Left ventricle myocardium inferior (tissue), 1 donor: ENCODE results near the gene PDGFB. TPM values are rescaled to one million over a fixed set of nuclear protein-coding genes. Genes with fewer than 3 reads are reported as not detected.

Source experiments
- DNase-seq: peaks from one replicate; pipeline ENCODE4 v3.0.0-alpha.2; 2020
- H3K27ac ChIP-seq: fragments of 200-600 bp; replicated peaks from 2 replicates; pipeline ENCODE4 v1.8.0; 2021
- H3K27me3 ChIP-seq: fragments of 200-600 bp; 2 replicates; pipeline ENCODE4 v1.8.0; 2021; ENCODE audit warnings: low read depth
- H3K36me3 ChIP-seq: fragments of 200-600 bp; 2 replicates; pipeline ENCODE4 v1.8.0; 2021
- H3K4me1 ChIP-seq: fragments of 200-600 bp; 2 replicates; pipeline ENCODE4 v1.8.0; 2021
- H3K4me3 ChIP-seq: fragments of 200-600 bp; 2 replicates; pipeline ENCODE4 v1.8.0; 2021; ENCODE audit warnings: mild to moderate bottlenecking, moderate library complexity
- H3K9me3 ChIP-seq: fragments of 200-600 bp; replicated peaks from 2 replicates; pipeline ENCODE4 v1.8.0; 2021
- CTCF ChIP-seq: fragments of 200-600 bp; IDR thresholded peaks from 2 replicates; pipeline ENCODE4 v1.8.0; 2021; ENCODE audit warnings: antibody characterized with exemption, mild to moderate bottlenecking, borderline replicate concordance
- intact Hi-C: fragments of 100-400 bp; cut with micrococcal nuclease; formaldehyde crosslinking; loops from one replicate; pipeline ENCODE4 v1.11.0; 2022
- total RNA-seq: library from RNA; stranded (reverse); fragmentation: NEBNext Ultra II Directional; extraction: Animal tissue kit (Norgen Biotek cat#: 25700); gene quantifications from one replicate; pipeline ENCODE4 v1.2.1, GENCODE V29; 2021
- donor health status: DM: no; HTN: yes; CAD: no; lungs with severe emphysema.

Gene PDGFB
- total RNA-seq, 1 donor from 2014 or later, result 17.2 TPM

DNA sequence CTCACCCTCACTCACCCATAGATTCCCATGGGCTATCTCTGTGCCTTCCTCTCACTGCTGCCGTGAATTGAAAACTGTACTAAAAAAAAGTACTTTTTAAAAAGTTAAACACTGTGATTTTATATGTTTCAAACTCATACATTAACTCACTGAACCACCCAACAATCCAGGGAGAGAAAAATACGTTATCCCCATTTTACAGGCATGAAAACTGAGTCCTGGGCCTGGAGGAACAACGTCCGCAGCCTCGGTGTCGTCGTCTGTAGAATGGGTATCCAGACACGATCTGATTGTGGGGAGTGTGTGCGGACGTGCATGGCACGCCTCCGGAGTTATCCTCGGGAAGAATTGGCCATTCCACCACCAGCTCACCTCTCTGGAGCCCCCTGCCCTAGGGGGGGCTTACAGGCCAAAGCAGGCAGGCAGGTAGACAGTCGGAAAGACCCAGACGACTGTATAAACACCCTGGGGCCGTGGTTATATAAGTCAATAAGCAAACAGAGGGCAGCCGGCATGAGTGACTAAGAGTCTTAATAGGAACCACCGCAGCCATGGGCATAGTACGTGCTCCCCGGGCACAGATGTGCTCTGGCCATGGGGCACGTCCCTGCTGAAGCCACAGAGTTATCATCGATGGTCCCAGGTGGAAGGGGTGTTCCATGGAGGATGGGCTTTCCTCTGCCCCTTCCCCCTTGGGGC, 7.1 kb upstream of the PDGFB start:
- intact Hi-C loops, result no loop called here
- DNase-seq, result no peak
- no peak overlapping the region for H3K4me3 ChIP-seq

GRCh38 chr22:39250838-39251237, 6.1 kb upstream of the PDGFB start:
- peak overlapping the region; percentile 67 for H3K27ac ChIP-seq
- DNase-seq, result no peak

More for the DNA sequence above, 7.1 kb upstream of the PDGFB start:
- peaks cover 78% of the 10 kb centered on the region for H3K4me1 ChIP-seq
- no peaks in the 10 kb centered on the region for H3K27me3 ChIP-seq
- TF ChIP-seq CTCF, result no peak
- no peaks in the 10 kb centered on the region for H3K36me3 ChIP-seq
- H3K27ac ChIP-seq, result peak overlapping the region; percentile 92
- H3K9me3 ChIP-seq, result no peaks in the 10 kb centered on the region

GRCh38 chr22:39250131-39250530, 5.3 kb upstream of the PDGFB start:
- Histone ChIP-seq H3K36me3 (no peaks in the 10 kb centered on the region), H3K9me3 (no peaks in the 10 kb centered on the region), H3K27me3 (peaks cover 8% of the 10 kb centered on the region), H3K4me3 (no peak overlapping the region), H3K27ac (peak overlapping the region; percentile 67), H3K4me1 (peaks cover 81% of the 10 kb centered on the region)
- TF ChIP-seq CTCF, result no peak
- no peak for DNase-seq
- intact Hi-C loops, result no loop called here

More at GRCh38 chr22:39250838-39251237, 6.1 kb upstream of the PDGFB start:
- Histone ChIP-seq H3K4me1 (peaks cover 81% of the 10 kb centered on the region), H3K4me3 (no peak overlapping the region), H3K36me3 (no peaks in the 10 kb centered on the region), H3K9me3 (no peaks in the 10 kb centered on the region), H3K27me3 (peaks cover under 1% of the 10 kb centered on the region)
- intact Hi-C loops, result no loop called here
- no peak for TF ChIP-seq CTCF

DNA sequence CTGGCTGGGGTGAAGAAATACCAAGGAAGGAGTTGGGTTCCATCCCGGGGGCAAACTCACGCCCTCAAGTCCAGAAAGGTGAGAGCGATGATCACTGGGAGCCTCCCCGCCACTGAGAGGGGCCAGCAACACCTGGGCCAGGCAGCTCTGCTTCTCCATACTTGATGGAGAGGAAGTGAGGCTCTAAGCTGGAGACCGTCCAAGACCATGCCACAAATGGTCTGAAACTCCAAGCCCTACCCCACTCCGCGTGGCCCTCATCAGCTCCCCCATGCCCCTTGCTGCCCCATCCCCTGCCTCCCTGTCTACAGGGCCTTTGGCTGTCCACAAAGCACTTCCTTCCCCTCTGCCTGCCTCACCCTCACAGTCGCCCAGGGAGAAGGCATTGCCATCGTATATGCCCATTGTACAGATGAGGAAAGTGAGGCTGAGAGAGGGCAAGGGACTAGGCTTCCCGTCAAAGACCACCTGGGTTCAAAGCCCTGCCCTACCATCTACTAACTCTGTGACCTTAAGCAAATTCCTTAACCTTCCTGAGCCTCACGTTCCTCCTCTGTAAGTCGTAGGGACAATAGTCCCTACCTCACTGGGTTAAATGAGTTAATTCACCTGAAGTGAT, 4.4 kb upstream of the PDGFB start:
- peaks cover 78% of the 10 kb centered on the region for H3K4me1 ChIP-seq

GRCh38 chr22:39248254-39248653, 3.5 kb upstream of the PDGFB start:
- Histone ChIP-seq H3K4me3 (no peak overlapping the region), H3K9me3 (no peaks in the 10 kb centered on the region), H3K36me3 (no peaks in the 10 kb centered on the region), H3K4me1 (peaks cover 78% of the 10 kb centered on the region), H3K27me3 (peaks cover 13% of the 10 kb centered on the region), H3K27ac (no peak overlapping the region)
- TF ChIP-seq CTCF, result no peak
- DNase-seq, result no peak
- intact Hi-C loops, result no loop called here

More for the DNA sequence above, 4.4 kb upstream of the PDGFB start:
- Histone ChIP-seq H3K27ac (peak overlapping the region; percentile 67), H3K9me3 (no peaks in the 10 kb centered on the region), H3K36me3 (no peaks in the 10 kb centered on the region), H3K4me3 (no peak overlapping the region), H3K27me3 (peaks cover 10% of the 10 kb centered on the region)
- no peak for TF ChIP-seq CTCF
- intact Hi-C loops, result no loop called here
- DNase-seq, result no peak
